HS-5 (cell line): Measurements from ENCODE around the gene ZFP64.

Source experiments
- DNase-seq: peaks from one replicate; pipeline ENCODE4 v3.0.0-alpha.2; 2012; ENCODE audit warnings: low read depth

ZFP64 gene

DNA sequence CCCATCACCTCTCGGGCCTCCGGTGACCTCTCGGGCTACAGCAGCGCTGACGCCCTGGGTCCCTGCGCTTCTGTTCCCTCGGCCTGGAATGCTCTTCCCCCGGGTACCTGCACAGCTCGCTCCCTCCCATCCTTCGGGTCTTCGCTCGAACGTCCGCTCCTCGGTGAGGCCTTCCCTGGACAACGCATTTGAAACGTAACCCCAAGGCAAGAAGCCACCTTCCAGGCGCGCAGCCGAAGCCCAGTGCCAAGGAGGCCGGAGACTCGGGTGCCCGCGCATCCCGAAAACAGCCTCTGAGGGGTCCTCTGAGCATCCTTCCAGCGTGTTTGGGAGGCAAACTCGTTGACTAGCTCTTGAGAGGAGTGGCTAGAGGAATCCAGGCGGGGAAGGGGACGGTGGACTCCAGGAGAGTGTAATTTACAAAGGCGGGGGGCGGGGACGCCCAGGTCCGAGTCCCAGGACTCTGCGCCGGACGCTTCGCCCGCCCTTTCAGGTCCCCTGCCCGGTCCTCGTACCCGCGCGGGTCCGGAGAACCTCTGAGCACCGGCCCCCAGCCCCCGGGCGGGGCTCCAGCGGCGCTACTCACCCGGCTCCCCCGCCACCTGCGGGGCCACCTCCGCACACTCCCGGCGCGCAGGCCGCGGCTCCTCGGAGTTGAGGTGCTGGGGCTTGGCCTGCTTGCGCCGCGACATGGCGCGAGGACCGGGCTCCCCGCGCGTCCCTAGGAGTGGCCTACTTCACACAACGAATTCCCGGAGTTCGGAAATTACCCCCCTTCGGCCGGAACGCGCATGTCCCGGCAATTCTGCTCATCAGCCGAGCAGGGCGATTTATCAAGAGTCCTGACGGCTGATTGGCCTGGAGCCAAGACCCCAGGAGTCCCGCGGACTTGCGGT, 86.8 kb downstream of the ZFP64 start:
- DNase-seq: peak; percentile 44

DNA sequence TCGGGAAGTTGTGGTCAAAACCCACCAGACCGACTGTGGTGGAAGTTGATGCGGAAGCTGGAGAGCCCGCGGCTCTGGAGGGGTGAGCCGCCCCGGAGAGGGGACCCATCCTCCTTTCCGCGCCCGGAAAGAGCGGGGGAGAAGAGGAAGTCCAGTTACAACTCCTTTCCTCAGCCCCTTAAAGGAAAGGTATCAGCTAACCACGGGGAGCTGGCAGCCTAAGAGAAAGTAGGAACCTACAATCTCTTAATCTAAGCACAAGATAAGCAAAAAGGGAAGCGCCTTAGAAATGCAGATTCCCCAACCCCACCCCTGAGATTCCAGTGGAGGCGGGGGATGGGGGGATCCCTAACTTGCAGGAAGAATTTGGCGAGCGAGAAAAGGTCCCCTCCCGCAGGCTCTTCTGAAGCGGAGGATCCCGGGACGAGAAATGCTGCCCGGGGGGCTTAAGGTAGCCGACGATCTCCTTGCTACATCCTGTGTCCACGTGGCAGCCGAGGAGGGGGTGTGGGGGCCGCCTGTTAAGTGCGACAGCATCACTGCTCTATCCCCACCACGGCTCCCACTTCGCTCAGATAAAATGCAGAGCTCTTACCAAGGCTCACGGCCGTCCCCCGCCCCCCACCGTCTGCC, 87.5 kb downstream of the ZFP64 start:
- no peak for DNase-seq

DNA sequence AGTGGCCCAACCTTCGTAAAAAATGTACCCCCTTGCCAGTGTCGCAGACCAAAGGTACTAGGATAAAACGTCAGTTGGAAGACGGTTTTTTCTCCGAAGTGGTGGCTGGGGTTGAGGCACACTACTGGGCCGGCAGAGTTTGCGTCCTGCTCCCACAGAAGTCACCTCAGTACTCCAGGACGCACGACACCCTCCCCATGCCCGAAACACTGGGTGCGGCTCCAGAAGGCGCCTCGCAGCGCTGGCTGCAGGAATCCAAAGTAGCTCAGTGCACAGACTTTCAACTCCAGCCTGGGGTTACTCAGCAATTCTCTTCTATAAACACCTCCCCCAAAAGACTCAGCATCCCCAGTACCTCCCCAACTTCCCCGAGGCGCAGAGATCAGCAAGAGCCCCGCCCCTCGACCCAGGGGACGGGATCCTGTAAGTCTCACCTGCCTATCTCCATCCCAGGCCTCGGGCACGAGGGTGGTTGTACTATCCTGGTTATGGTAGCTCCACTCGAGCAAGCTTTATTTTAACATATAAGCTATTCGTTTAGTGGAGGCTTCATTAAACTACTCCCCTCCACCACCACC, 88.2 kb downstream of the ZFP64 start:
- DNase-seq: no peak

DNA sequence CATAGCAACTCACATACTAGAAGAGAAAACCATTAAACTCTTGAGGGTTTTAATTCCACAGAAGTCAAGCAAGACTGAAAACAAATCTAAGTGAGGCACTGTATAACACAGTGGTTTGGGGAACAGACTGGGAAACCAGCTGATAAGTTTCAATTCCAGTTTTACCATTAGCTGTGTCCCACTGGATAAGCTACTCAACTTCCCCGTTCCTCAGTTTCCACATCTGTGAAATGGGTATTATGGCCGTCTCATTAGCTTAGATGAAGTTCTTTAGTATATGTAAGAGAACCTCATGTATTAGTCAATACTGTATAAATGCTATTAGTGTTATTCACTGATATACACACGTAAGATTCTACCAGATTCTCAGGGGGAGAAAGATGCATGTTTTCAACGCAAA, 89.0 kb downstream of the ZFP64 start:
- DNase-seq: no peak

DNA sequence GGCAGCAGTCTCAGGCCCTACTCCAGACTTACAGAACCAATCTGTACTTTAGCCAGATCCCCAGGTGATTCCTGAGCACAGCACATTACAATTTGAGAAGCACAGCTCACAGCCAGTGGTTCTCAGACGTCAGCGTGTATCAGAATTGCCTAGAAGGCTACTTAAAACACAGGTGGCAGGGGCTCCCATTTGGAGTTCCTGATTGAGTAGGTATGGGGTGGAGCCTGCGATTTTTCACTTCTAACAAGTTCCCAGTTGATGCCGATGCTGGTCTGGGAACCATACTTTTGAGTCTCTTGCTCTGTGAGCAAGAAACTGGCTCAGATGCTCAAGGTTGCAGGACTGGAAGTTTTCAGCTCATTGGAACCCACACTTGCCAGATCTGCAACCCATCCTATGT, 89.5 kb downstream of the ZFP64 start:
- DNase-seq: no peak
